ENCODE measurements around the gene DNAJC5G.

GRCh38 chr2:27241761-27242613 lies 33.2 kb upstream of the DNAJC5G start:
- no peak for TF ChIP-seq POLR2A (IDR thresholded peaks at IDR 0.05; ENCODE audit: low read depth, low read length)
- TF ChIP-seq POLR2AphosphoS5 (IDR thresholded peaks at IDR 0.05; ENCODE audit: low read depth, low read length), result no peak
- TF ChIP-seq TAF1 (IDR thresholded peaks at IDR 0.05; ENCODE audit: borderline replicate concordance, low read depth, low read length), result no peak

Measured in GM12892 (cell line).